ENCODE measurements around the gene NDUFS7.

NDUFS7 gene

DNA sequence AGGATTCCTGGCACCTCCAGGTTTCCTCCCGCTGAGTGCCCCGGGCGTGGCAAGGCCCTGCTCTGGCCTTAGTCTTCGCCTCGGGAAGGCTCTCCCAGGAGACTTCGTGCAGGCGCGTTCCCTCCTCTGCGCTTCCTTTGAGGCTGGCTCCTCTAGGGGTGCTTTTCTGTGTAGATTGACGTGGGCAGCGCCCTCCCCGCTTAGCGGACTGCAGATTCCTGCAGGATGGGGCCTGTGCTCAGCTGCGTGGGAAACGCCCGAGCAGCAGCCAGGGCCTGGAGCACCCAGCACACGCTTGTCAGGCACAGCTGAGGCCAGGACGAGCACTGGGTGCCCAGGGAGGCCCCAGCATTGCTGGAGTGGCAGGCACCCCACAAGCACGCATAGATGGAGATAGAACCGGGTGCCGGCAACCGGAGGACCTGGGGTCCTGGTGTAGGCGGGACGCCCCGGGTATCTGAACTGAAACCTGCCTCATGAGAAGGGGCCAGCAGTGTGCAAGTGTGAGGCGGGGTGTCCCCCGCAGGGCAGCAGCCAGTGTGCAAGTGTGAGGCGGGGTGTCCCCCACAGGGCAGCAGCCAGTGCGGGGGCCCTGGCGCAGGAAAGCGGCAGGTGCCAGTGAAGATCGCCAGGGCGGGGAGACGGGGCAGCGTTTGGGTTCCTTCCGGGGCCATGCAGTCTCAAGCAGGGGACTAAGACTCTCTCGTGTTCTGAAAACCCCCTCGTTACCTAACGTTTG lies 3.4 kb downstream of the NDUFS7 start:
- FAIRE-seq = no peak

DNA sequence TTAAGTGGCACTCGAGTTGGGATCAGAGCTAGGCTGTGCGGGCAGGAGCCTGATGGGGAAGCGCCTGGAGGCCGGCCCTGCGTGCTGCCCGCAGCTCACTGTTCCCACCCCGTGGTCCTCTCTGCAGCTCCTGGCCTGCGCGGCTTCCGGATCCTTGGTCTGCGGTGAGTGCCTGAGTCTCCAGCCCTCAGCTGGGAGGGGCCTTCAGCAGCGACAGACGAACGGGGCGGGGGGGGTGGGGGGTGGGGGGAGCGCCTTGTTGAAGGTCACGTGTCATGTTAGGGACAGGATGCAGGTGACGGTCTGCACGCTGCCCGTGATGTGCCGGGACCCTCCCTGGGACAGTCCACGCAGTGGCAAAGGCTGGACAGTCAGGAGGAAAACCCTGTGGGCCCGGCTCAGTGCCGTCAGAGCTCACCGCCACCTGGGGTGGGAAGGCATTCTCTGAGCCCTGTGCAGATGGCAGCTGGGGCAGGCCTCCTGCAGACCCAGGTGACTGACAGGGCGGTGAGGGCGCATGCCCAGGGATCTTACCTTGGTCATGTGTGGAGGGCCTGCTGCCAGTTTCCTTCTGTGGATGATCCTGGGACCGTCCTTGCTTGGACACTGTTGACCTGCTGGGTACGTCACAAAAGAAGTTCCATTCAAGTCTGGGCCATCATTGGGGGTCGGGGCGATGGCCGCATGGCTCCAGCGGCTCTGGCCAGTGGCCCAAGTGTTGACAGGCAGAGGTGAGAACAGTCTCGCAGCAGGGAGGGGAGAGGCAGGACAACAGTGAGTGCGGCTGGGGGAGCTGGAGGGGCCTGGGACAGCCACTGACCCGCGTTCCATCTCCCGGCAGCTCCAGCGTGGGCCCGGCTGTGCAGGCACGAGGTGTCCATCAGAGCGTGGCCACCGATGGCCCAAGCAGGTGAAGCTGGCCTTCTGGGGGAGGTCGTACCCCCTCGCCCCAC lies 4.3 kb downstream of the NDUFS7 start:
- FAIRE-seq = no peak

DNA sequence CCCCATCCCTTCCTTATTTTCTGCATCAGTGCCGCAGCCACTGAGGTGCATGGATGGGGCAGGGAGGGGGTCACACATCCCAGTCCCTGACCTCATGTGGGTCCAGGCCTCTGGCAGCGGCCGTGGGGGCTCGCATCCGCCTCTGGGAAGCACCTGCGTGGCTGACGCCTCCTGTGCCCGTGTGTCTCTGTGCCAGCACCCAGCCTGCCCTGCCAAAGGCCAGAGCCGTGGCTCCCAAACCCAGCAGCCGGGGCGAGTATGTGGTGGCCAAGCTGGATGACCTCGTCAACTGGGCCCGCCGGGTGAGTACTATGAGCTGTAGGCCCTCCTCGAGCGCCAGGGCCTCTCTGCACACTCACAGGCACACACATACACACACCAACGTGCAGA lies 4.9 kb downstream of the NDUFS7 start:
- FAIRE-seq = no peak

DNA sequence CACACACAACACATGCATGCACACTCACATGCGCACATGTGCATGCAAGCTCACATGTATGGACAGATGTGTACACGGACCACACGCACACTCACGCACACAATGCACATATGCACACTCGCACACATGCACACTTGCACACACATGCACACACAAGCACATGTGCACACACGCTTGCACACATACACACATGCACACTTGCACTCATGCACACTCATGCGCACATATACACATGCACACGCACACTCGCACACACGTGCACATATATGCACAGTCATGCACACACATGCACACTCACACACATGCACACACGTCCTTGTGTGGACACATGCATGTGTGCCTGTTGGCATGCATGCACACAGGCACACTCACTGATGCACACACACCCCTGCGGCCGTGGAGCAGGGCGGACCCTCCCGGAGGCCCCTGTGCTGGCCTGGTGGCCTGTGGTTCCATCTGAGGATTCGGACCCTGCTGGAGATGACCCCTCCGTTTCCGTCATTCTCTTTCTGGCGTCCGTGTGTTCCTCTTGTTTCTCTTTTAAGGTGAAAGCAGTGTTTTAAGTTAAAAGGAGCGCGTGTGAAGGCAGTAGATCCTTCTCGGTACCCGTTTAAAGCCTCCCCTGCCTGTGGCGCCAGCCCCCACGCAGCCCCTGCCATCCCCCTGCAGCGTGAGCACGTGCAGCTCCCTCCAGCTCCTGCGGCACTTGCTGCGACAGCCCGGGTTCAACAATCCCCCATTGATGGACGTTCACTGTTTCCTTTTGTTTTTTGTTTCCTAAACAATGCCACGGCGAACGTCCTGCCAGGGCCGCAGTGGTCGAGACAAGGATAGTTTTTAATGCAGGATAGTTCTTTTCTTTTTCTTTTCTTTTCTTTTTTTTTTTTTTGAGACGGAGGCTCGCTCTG lies 5.6 kb downstream of the NDUFS7 start:
- FAIRE-seq = no peak

DNA sequence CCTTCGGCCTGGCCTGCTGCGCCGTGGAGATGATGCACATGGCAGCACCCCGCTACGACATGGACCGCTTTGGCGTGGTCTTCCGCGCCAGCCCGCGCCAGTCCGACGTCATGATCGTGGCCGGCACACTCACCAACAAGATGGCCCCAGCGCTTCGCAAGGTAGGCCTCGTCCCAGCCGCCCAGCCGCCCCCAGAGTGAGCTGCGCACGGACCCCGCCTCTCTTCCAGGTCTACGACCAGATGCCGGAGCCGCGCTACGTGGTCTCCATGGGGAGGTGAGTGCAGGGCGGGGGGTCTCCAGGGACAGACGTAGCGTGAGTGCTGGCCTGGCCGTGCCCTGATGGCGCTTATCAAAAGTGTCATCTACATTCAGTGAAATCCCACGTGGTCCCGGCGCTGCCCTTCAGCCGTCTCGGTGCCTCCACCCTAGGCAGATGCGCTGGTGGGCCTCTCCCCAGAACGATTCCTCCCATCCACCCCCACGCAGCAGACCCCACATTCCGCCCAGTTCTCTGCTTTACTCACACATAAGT lies 7.2 kb downstream of the NDUFS7 start:
- no peak for FAIRE-seq

DNA sequence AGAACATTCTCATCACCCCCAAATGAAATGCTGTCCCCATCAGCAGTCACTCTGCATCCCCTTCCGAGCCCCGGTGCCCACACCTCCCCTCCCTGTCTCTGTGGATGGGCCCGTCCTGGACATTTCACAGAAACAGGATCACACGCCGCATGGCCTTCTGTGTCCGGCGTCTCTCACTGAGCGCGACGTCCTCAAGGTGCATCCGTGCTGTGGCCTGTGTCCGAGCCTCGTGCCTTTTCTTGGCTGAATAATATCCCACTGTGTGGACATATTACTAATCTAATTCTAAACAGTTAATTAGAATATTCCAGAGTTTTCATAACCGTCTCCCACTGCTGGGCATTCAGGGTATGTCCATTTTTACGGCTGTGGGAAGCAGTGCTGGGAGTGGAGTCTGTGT lies 8.7 kb downstream of the NDUFS7 start:
- FAIRE-seq = no peak

DNA sequence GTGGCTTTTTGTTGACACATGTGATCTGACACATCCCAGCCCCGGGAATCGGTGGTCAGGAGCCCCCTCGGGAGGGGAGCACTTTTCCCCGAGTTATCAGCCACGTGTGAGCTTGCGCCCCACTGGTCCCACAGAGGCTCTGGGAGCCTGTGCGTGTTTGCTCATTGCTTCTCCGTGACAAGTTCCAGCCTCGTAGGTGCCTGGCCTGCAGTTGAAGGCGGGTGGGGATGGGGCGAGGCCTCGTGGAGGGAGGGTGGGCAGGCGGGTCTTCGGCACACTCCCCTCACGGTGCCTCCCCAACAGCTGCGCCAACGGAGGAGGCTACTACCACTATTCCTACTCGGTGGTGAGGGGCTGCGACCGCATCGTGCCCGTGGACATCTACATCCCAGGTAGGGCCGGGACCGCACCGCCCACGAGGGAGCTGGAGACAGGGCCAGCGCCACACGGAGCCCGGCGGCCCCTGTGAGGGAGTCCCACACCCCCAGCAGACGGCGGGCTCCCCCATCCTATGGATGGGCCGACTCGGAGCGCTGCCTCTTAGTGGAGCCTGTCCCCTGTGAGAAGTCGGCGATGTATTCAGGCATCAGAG lies 9.3 kb downstream of the NDUFS7 start:
- FAIRE-seq = no peak

DNA sequence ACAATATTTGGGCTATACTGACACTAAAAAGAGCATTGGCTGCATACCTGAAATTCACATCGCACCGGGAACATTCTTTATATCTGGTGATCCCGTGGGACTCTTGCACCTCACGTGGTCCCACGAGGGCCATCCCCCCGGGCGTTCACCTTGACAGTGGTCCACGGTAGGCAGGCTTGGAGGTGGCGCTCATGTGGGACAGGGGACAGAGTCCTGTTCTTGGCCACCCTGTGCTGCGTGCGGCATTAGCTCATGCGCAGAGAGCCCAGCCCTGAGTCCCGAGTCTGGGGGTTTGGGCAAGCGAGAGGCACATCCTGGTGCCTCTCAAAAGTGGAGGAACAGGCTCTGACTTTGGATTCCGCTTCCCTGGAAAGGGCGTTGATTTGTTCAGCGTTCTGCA lies 10.1 kb downstream of the NDUFS7 start:
- FAIRE-seq = no peak

DNA sequence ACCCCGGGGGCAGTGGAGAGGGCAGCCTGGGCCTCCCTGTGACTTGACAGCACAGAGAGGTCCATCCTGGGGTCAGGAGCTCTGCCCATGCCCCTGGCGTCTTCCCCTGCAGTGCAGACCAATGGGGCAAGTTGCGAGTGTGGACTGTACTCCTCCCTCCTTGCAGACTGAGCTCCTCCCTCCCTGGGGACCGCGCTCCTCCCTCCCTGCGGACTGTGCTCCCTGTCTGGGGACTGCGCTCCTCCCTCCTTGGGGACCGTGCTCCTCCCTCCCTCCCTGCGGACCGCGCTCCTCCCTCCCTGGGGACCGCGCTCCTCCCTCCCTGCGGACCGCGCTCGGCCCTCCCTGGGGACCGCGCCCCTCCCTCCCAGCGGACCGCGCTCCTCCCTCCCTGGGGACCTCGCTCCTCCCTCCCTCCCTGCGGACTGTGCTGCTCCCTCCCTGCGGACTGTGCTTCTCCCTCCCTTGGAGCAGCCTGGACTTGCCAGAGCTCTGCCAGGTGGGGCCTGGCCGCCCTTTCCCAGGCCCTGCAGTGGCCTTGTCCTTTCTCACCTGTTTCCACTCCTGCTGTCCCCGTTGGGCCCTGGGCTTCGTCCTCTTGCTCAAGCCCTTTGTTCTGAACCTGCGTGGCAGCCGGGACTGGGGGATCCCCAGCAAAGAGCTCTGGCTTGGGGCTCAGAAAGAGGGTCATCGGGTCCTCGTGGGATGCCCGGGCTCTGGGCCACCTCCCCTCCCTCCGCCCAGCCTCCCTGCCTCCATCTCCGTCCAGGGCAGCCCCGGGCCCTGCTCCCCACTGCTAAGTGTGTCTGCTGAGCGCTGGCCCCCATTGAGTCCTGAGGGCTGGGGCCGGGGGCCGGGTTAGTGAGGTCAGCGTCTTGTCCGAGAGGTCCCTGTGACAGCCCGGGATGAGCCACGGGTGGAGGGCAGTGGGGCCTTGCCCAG lies 10.8 kb downstream of the NDUFS7 start:
- no peak for FAIRE-seq

DNA sequence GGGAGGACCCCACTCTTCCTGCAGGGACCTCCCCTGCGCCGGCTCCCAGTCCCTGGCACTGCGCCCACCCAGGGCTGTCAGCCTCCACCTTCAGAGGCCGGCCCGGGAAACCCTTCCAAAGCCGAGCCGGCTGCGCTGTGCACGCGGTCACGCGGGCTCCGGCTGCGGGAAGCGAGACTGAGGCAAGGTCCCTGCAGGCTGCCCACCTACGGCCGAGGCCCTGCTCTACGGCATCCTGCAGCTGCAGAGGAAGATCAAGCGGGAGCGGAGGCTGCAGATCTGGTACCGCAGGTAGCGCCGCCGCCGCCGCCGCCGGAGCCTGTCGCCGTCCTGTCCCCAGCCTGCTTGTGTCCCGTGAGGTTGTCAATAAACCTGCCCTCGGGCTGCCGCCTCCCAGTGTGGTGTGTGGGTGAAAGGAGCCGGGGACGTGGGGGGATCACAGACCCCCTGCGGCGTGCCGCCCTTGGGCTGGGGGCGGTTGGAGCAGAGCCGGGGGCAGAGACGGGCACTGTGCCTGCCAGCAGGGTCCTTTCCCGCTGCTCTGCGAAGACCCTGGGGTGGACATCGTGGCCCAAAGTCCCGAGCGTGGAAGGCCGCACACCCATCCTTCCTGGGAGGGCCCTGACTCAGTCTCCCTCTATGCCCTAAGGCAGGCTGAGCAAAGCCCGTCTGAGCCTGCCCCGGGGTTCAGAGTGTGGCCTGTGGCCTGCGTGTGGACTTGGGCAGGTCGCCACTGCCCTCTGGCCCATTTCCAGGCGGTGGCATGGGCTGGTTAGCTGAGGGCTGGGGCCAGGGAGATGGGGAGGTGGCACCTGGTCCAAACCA lies 11.7 kb downstream of the NDUFS7 start:
- no peak for FAIRE-seq

DNA sequence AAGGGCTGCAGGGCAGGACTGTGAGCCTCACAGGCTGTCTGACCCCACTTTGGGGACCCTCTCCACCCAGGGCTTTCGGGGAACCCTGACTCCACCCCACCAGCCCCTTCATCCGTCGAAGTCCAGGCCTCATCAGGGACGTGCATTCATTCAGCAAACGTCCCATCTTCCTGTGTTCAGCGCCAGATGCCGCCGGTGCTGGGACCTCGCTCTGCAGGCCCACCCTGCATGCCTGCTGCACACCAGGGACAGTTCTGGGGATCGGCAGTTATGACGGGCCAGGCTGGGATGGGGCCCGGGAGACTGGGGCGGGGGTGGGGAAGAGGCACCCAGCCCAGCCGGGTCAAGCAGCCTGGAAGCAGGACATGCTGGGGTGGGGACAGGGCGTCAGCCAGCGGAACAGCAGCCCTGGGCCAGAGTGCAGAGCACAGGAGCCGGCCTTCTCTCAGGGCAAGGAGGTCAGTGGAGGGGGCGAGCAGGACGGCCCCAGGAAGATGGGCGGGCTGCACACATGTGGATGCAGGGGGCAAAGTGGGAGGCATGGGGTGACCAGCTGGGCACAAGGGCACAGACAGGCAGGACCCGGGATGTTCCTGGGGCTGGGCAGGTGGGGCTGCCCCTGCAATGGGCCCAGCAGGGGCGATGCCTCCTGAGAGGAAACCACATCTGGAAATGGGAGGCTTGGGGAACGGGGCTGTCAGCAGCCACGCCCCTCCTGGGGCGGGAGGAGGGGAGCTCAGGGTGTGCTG lies 12.5 kb downstream of the NDUFS7 start:
- no peak for FAIRE-seq

DNA sequence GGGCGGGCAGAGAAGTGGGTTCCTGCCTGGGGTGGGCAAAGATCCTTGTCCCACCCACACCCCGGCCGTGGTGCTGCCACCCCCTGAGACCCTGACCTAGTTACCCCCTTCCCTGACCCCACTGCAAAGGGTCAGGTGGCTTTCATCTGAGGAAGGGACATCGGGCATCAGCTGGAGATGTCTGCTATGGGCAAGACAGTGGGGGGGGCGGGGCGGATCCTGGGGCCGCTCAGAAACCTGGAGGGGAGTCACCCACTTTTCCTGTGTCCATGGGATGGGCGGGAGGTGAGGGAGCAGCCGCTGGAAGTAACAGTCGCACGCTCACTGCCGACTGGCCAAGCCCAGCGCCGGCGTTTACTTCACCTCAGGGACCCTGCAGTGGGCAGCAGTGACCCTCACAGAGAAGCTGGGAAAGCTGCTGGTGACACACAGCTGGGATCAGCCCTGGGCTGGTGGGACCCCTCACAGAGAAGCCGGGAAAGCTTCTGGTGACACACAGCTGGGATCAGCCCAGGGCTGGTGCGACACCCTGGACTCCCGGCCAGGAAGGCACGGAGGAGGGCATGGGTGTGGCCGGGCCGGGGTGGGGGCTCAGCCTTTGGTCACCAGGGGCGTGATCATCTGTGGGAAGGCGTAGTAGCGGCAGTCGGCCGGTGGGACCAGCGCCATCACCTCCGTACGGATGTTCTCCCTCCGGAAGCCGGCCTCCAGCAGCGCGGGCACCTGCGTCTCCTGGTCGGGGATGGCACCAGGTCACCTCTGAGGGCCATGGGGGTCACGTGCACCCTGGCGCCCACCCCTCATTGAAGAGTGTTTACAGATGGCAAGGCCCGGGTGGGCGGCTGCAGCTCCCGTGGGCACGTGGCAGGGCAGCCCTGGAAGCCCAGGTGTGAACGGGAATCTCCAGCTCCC lies 13.3 kb downstream of the NDUFS7 start:
- FAIRE-seq = no peak

DNA sequence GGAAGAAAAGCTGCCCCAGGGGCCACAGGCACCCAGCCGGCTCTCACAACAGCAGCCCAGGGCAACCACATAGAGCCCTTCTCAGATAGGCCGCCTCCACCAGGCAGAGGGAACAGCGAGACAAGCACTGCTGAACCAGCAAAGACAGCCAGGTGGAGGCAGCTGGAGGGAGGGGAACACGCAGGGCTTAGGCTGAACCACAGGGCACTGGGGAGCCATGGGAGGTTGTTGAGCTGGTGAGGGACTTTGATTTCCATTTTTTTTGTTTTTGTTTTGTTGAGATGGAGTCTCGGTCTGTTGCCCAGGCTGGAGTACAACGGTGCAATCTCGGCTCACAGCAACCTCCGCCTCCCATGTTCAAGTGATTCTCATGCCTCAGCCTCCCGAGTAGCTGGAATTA lies 14.1 kb downstream of the NDUFS7 start:
- no peak for FAIRE-seq

DNA sequence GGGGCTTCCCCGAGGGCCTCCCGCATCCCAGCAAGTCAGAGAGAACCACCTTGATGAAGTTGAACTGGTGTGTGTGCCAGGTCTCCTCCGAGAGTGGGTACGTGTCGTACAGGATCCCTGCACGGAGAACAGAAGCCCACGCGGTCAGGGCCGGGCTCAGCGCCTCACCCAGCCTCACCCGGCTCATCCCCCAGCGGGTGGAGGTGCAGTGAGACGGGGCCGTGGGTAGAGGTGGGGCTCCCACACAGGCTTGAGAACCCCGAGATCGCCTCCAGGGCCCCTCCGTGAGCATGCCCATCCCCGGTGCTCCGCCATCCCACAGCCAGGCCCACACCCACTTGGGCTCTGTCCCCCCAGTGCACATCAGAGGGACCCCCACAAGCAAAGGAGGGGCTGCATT lies 15.4 kb downstream of the NDUFS7 start:
- FAIRE-seq = no peak

DNA sequence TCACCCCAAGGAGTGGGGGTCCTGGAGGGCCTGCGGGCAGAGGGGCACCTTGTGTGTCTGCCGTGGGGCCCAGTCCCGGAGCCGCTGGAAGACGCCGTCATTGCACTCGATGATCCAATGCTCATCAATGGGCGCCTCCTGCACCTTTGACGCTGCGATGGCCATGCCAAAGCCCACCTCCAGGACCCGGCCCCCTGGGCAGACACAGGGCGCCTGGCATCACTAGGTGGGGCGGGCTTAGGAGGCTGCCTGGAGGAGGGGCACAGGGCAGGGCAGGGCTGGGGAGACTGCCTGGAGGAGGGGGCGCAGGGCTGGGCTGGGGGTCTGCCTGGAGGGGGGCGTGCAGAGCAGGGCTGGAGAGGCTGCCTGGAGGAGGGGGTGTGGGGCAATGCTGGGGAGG lies 16.0 kb downstream of the NDUFS7 start:
- no peak for FAIRE-seq

DNA sequence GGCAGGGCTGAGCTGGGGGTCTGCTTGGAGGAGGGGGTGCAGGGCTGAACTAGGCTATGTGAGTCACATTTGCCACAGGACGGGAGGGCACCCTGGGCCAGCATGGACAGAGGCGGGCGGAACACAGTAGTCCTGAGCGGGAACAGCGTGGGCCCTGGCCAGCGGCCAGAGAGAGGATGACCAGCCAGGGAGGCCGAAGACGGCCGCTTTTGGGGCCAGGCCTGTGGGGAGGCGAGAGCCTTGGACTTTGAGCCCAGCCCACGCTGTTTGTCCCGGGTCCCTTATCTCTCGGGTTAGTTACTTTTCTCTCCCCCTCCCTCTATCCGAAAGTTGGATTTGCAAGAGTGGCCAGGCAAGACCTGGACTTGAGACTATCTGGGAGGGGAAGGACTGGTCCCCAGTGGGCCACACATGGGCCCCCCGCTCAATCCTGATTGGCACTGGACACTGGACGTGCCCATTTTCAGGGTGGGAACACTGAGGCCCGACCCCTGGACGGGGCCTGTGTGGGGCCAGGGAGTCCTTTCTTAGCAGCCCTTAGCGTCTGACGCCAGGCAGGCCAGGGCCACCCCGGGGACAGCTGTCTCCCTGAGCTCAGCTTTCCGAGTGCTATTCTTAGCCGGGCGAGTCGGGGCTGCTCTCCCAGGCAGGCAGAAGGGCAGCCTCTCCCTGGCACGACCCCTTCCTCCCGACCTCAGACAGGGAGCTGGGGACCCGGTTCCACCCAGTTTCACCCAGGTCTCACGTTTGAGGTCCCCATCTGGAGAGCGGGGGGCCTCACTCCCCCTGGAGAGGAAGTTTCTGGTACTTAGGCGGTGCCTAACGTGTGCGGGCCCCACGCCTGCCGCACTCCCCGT lies 16.8 kb downstream of the NDUFS7 start:
- FAIRE-seq = no peak

DNA sequence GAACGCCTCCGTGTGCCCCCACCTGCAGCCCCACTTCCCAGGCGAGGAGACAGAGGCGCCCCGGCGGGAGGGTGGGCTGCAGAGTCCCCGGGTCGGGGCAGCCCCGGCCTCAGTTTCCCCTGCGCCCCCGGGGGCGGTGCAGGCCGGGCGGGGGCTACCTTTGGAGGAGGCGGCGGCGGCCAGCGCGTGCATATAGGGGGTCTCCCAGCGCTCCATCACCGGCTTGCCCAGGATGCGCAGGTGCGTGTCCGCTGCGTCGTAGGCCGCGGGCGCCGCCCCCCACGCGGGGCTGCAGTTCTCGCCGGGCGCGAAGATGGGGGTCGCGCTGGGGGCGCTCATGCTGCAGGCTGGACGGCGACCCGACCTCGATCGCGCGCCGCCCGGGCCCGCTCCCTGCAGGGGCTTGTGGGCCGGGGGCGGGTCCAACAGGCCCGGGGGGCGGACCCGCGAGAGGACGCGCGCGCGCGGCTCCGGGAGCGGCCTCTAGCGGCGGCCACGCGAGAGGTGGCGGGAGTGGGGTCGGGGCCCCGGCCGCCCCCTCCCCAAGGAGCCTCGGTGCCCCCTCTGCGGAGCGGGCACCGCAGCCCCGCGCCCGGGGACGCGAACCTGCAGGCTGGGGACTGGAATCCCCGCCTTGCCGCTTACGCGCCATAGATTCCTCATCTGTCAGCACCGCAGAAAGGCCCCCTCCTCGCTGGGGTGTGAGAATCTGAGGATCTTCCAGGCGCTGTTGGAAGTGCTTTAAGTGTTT lies 17.6 kb downstream of the NDUFS7 start, which contains the start of gene GAMT:
Gene GAMT (minus strand): TSS at position 405 of the 751 bp plus-strand sequence. CDS start 66 bp downstream, at position 339.
- no peak for FAIRE-seq

All from colon (tissue), 2 donors.